ENCODE measurements around the gene SRMS. TPM values are rescaled to one million over a fixed set of nuclear protein-coding genes. Genes with fewer than 3 reads are reported as not detected.

Gene SRMS
- total RNA-seq, 4 donors from 2014 or later: not detected

DNA sequence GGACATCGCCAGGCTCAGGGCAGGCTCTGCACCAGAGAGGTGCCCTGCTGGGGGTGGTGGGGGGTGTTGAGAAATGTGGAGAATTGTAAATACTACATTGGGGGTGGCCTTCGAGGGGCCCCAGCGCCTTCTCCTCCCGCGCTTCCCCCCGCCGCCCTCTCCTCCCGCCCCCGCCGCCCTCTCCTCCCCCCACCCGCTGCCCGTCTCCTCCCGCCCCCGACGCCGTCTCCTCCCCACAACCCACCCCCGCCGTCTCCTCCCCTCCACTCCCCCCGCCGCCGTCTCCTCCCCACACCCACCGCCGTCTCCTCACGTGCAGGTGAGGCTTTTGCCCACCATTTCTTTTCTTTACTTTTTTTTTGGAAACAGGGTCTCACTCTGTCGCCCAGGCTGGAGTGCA, 1.5 kb upstream of the SRMS start:
- TF ChIP-seq, protein P1, sequence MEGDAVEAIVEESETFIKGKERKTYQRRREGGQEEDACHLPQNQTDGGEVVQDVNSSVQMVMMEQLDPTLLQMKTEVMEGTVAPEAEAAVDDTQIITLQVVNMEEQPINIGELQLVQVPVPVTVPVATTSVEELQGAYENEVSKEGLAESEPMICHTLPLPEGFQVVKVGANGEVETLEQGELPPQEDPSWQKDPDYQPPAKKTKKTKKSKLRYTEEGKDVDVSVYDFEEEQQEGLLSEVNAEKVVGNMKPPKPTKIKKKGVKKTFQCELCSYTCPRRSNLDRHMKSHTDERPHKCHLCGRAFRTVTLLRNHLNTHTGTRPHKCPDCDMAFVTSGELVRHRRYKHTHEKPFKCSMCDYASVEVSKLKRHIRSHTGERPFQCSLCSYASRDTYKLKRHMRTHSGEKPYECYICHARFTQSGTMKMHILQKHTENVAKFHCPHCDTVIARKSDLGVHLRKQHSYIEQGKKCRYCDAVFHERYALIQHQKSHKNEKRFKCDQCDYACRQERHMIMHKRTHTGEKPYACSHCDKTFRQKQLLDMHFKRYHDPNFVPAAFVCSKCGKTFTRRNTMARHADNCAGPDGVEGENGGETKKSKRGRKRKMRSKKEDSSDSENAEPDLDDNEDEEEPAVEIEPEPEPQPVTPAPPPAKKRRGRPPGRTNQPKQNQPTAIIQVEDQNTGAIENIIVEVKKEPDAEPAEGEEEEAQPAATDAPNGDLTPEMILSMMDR (IDR thresholded peaks at IDR 0.05; ENCODE audit: low read depth): no peak

DNA sequence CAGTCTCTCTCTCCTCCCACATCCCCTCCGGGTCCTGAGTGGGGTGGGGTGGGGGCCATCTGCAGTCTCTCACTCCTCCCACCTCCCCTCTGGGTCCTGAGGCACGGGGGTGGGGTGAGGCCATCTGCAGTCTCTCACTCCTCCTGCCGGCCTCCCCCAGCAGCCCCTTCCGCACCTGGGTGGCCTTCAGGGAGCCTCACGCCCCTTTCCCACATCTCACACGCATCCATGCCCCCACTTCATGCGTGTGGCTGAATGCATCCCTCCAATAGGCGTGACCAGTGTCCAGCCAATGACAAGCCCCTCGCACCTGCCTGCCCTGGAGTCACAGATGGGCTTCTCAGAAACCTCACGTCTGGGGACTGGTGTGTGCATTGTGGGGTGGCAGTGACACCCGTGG, 993 bp upstream of the SRMS start:
- TF ChIP-seq, protein P1 (IDR thresholded peaks at IDR 0.05; ENCODE audit: low read depth): no peak

DNA sequence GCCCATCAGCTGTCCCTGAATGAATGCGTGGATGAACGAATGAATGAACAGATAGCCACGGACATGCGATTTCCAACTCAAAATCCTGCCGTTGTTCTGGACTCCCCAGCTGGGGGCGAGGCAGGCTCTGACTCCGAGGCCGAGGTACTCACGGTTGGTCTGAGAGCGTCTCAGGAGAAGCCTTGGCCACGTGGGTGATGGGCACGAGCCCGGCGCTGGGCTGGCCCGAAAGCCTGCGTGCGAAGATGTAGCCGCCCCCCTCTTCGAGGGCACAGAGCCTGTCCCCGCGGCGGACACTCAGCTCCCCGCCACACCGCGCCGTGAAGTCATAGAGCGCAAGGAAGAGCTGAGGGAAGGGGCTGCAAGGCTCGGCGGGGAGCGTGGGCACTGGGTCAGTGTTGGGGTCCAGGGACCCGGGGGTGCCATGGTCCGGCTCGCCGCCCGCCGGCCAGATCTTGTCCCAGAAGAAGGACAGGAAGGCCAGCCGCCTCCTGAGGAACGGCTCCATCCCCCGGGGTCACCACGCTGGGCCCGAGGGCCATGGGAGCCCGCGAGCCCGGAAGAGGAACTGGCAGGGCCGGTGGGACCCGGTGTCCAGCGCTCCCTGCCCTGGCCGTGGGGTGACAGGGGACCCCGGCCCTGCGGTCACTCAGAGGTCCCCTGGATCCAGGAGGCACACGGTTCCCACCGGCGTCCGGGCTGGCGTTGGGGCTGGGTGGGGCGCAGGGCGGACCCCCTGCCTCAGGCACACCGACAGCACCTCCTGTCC, 409 bp downstream of the SRMS start:
- TF ChIP-seq, protein P1 (IDR thresholded peaks at IDR 0.05; ENCODE audit: low read depth): no peak

DNA sequence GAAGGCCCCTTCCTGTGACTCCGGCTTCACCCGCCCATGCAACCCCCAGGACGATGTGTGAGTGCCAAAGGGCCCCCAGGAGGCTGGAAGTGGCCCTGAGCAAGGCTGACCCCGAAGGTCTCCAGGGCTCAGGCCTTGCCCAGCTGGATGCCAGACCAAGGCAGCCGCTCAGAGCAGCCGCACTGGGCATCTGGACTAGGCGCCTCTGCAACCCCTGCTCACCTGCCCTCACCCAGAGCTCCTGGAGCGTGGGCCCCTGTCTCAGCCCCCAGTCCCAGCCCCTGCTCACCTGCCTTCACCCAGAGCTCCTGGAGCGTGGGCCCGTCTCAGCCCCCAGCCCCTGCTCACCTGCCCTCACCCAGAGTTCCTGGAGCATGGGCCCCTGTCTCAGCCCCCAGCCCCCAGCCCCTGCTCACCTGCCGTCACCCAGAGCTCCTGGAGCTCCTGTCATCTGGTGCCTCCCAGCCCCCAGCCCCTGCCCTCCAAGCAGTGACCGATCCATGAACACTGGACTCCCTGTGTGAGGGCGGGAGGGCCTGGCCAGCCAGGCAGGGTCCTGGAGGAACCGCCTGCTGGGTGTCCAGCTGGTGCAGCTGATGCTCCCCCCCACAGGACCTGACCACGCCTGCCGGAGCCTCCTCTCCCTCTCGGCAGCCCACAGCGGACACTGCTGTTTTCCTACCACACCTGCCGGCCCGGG, 1.1 kb downstream of the SRMS start:
- TF ChIP-seq, protein P1 (IDR thresholded peaks at IDR 0.05; ENCODE audit: low read depth): no peak

DNA sequence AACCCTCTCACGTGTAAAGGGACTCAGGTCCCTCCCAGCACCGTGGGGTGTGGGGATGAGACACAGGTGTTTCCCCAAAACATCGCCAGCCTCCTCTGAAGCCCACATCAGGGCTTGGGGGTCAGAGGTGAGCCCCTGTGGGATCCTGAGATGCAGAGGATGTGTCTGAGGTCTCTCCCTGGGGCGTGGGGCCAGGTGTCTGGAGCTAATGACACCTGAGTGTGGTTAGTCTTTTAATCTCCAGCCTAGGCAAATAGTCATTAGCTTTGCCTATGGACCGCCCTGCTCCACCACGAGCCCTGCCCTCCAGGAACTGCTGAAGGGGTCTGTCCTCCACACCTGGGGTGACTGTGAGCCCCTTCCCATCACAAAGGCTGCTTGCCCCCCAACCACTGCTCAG, 1.7 kb downstream of the SRMS start:
- TF ChIP-seq, protein P1 (IDR thresholded peaks at IDR 0.05; ENCODE audit: low read depth): no peak

DNA sequence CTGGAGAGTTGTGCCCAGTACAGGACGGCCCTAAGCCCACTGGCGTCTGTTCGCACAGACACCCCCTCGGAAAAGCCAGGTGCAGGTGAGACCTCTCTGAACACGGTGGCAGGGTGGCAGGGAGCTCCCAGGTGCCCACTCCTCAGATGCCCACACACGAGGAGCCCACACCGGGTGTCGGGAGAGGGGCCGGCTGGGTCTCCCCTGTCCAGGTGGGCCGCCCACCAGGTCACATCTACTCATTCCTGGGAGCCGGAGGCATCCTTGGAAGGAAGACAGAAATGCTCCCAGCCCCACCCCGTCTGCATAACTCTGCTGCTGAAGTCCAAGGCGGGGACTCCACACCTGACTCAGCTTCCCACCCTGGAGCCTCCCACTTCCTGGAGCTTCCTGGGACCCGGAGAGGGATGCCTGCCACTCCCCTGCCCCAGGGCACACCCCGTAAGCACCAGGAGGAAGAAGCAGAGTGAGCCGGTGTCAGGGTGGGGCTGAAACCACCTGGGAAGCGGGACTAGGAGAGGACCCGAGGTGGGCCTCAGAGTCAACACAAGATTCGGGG, 2.5 kb downstream of the SRMS start:
- TF ChIP-seq, protein P1 (IDR thresholded peaks at IDR 0.05; ENCODE audit: low read depth): no peak

DNA sequence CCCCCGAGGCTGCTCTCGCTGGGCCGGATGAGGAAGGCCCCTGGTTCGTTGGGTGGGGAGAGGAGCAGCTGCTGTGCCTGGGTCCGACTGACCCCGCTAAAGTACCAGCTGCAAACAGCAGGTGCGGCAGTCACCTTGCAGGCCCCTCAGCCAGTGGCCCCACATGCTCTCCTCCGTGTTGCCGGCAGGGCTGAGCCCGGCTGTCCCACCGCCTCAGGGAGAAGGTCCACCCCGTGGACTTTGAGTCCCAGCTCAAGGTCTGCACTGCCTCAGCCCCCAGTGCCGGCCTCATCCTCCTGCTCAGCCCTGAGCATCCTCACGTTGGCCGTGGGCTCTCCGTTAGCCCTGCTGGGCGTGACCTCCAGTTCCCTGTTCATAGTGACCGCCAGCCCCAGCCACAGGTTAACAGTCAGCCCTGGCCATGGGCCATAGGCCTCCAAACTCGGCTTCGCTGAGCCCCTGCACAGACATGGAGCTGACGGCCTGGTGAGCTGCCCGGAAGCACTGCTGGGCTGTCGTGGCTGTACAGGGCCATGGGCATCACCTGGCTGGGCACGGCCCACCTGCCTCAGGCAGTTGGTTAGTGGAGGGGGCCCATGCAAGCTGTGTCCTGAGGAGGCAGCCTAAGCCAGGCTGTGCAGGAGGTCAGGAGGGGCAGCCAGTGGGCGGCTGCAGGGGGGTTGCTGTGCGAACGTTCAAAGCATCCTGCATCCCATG, 3.1 kb downstream of the SRMS start:
- TF ChIP-seq, protein P1 (IDR thresholded peaks at IDR 0.05; ENCODE audit: low read depth): no peak
